ENCODE measurements around the gene ABCA12.
A peak's percentile ranks its signal among the peaks of the same experiment; 100 is the strongest.
"Not testable (repeated sequence)": the region's sequence is repeated elsewhere in the genome, so short reads cannot be mapped to it uniquely, and the experiment has no call there.

Gene ABCA12, protein sequence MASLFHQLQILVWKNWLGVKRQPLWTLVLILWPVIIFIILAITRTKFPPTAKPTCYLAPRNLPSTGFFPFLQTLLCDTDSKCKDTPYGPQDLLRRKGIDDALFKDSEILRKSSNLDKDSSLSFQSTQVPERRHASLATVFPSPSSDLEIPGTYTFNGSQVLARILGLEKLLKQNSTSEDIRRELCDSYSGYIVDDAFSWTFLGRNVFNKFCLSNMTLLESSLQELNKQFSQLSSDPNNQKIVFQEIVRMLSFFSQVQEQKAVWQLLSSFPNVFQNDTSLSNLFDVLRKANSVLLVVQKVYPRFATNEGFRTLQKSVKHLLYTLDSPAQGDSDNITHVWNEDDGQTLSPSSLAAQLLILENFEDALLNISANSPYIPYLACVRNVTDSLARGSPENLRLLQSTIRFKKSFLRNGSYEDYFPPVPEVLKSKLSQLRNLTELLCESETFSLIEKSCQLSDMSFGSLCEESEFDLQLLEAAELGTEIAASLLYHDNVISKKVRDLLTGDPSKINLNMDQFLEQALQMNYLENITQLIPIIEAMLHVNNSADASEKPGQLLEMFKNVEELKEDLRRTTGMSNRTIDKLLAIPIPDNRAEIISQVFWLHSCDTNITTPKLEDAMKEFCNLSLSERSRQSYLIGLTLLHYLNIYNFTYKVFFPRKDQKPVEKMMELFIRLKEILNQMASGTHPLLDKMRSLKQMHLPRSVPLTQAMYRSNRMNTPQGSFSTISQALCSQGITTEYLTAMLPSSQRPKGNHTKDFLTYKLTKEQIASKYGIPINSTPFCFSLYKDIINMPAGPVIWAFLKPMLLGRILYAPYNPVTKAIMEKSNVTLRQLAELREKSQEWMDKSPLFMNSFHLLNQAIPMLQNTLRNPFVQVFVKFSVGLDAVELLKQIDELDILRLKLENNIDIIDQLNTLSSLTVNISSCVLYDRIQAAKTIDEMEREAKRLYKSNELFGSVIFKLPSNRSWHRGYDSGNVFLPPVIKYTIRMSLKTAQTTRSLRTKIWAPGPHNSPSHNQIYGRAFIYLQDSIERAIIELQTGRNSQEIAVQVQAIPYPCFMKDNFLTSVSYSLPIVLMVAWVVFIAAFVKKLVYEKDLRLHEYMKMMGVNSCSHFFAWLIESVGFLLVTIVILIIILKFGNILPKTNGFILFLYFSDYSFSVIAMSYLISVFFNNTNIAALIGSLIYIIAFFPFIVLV (N-terminal part only)

DNA sequence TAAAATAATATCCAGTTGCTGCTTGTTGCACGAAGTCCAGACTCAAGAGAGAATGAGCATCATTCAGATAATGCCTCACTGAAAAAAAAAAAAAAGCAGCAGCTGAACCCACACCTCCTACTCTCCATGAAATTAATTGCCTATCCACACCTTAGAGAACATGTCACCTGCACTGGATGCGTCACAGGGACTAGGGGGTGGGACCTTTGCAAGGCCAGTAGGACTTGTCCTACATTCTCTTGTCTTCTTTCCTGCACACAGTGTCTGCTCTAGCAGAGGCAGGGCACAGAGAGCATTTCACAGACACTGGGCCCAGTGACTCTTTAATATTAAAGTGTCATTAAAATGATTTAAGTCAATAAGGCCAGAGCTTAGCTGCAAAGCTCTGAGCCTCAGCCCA lies at the start of gene ABCA12:
Gene ABCA12 (minus strand): TSS at position 148 of the 400 bp plus-strand sequence. CDS start 418 bp downstream, outside the sequence.
- no peak for DNase-seq

DNA sequence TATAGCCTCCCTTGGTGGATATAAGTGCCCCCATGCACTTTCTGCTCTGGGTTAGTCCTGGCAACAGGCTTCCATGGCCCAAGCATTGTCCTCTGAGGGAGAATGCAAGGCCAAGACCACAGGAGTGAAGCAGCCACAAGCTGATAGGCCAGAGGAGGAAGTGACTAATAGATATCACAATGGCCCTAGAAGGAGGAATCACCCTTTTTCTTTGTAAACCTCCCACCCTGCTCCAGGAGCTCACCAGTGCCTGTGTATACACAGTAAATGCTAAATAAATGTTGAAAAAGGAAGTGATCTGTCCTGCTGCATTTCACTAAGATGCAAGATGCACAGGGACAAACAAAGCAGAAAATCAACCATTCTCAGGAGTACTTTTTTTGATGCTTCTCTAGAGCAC lies 49.7 kb upstream of the ABCA12 start:
- DNase-seq, result no peak

DNA sequence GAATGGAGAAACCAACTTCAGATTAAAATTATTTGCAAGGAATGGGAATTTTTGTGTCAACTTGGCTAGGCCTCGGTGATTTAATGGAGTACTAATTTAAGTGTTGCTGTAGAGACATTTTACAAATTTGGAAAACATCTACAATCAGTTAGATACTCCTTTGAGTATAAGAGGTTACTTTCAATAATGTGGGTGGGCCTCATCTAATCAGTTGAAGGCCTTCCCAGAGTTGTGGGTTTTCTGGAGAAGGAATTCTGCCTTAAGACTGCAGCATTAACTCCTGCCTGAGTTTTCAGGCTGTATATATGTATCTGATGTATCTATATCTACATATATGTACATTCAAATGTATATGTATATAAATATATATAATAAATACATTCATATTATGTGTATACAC lies 47.6 kb upstream of the ABCA12 start:
- DNase-seq, result no peak

DNA sequence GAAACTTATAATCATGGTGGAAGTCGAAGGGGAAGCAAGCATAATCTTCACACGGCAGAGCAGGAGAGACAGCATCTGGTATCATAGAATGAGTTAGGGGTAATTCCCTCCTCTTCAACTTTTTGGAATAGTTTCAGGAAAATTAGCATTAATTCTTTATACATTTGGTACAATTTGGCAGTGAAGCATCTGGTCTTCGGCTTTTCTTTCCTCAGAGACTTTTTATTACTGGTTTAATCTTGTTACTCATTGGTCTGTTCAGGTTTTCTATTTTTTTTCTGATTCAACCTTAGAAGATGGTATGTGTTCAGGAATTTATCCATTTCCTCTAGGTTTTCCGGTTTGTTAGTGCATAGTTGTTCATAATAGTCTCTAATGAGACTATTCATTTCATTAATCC lies 39.7 kb upstream of the ABCA12 start:
- DNase-seq, result no peak

DNA sequence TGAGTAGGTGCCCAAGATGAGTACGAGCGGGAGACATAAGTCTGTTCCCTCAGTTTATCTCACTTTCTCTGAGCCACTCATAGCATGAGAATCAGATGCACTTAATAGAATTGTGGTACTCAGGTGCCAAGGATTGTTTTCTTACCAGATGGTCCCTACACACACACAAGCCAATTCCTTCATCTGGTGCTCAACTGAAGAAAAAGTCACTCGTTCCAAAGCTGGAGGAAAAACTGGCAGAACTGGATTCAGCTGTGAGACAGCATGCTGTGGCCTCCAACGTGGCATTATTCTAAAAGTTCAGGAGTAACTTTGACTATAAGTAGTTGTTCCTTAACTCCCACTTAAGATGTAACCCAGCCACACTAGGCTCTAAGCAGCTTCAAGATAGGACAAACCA lies 33.4 kb upstream of the ABCA12 start:
- DNase-seq, result no peak

DNA sequence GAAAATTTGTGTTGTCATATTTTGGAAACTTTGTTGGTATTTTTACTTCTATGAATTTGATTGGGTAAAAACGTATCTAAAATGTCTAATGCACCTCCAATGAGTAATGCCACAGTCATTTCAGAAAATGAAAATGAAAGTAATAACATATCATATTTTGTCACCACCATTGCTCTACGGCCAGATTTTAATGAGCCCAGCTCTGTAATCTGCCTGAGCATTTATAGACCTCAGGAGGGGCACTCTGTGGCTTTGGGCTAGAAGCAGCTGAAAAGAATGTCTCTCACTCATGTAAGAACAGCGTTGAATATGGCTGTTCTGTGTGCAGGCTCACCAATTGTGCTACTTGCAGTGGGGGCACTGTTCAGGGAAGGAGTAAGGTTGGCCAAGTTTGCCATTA lies 32.7 kb upstream of the ABCA12 start:
- no peak for DNase-seq

DNA sequence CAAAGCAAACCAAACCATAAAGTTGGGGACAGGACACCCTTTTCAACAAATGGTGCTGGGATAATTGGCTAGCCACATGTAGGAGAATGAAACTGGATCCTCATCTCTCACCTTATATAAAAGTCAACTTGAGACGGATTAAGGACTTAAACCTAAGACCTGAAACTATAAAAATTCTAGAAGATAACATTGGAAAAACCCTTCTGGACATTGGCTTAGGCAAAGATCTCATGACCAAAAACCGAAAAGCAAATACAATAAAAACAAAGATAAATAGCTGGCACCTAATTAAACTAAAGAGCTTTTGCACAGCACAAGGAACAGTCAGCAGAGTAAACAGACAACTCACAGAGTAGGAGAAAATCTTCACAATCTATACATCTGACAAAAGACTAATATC lies 28.1 kb upstream of the ABCA12 start:
- not testable (repeated sequence) for DNase-seq

DNA sequence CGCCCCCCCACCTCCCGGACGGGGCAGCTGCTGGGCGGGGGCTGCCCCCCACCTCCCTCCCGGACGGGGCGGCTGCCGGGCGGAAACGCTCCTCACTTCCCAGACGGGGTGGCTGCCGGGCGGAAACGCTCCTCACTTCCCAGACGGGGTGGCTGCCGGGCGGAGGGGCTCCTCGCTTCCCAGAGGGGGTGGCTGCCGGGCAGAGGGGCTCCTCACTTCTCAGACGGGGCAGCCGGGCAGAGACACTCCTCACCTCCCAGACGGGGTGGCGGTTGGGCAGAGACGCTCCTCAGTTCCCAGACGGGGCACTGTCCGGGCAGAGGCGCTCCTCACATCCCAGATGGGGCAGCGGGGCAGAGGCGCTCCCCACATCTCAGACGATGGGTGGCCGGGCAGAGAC lies 24.9 kb upstream of the ABCA12 start:
- not testable (repeated sequence) for DNase-seq

DNA sequence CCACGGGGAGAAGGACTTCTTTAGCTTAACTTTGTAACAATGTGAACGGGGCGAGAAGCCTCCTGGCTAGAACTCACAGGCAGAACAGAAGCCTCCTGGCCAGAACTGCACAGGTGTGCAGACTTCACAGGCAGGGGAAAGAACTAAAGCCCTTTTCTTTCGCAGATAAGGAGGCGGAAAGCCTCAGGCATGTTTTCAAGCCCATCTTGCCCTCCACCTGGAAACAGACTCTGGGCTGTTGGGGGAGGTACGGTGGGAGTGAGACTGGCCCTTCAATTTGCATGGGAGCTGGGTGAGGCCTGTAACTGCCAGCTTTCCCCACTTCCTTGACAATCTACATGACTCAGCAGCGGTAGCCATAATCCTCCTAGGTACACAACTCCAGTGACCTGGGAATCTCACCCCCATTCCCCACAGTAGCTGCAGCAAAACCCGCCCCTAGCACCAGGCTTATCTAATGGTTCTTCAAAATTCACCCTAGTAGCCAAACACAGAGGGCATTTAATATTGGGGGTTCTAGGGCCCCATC lies 22.9 kb upstream of the ABCA12 start:
- peak; percentile 21 for DNase-seq

DNA sequence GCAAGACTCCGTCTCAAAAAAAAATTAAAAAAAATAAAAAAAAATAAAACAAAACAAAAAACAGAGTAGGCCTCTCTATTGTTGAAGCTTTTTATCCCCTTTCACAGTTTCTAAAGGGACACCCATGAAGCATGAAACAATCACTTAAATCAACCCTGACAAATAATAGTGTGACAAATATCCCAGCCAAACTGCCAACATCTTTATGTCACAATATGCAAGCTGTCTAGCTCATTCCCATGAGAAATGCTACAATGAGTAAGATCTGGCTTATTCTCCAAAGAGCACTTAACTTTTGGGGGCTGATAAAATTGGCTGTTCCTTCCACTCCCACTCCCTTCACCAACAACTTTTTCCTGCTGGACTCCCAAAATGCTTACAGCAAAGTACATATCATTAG lies 21.7 kb upstream of the ABCA12 start:
- DNase-seq, result no peak

DNA sequence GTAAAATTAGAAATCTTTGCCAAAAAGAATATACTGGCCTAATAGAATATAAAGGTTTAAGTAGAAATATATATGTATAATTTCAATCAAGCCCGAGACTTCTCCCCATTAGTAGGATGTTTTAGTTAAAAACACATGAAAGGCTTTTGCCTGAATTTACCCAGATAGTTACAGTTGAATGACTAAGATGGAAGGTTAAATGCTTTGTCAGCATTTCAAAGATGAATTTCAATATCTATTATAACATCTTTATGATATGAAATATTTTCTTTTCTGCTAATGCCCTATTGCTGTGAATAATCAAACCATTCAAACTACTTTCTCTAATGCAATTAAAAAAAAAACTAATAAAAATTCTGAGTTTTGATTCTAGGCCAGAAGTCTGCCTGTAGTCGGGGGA lies 18.0 kb upstream of the ABCA12 start:
- no peak for DNase-seq

DNA sequence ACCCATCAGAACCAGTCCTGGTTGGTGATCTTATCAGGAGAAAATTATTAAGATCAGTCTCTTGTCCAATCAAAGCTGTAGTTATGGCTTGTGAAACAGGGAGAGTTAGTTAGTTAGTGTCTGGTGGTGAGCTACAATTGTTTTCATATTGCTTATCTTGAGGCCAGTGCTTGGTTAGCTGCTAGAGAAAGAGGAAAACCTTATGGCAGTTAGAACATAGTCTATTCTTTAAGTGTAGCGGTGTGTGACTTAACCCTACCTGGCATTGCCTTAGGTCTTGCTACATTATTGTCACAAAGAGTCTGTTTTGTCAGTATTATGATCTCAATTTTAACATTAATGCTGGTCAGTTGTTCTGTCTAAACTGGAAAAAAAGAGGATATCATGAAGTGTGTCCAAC lies 11.5 kb upstream of the ABCA12 start:
- DNase-seq, result no peak

DNA sequence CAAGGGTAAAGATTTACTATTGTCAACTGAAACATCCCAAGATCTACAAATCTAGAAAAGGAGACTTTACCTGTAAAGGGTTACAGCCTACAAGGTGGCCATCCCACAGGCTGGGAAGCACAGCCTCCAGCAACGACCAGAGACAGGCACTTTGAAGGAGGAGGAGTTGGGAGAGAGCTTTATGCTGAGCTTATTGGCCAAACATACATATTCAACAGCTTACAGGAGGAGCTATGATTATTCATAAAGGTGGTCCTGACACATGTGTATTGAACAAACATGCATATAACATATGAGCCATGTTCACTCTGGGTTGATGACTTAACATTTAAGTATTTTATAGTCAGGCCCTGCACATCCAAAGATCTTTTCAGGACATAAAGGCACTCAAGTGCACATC lies 11.1 kb upstream of the ABCA12 start:
- DNase-seq, result no peak

DNA sequence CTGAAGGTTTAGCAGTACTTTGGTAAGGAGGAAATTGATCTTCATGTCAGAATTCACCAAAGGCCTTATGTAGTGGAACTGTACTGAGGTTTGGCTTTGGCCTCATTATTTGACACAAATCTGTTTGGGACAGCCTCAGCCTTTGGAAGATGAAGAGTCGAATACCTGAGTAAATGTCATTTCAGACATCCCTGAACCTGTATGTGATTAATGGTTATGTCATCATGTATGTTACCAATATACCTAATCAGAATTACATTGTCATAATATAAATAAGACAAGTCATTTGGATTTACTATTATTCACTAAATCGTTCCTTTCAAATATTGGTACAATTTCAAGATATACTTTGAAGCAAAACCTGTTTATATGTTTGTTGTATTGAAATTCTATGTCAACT lies 10.6 kb upstream of the ABCA12 start:
- DNase-seq, result no peak

DNA sequence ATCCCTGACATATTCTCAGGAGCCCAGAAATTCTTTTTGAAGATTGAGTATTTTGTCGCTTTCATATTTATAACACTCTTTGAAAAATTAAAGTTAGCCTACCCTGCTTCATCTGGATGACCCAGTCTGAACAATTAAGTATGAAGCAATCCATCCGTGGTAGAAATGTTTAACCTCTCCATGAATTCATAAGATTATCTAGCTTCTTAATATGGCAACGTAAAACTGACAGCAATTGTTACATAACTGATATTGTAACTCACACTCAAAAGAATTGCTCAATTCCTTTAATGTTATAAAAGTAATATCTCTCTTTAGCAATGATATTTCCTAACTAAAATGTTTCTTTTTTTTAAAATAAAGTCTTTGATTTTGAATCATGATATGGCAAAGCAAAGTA lies 7.2 kb upstream of the ABCA12 start:
- no peak for DNase-seq

DNA sequence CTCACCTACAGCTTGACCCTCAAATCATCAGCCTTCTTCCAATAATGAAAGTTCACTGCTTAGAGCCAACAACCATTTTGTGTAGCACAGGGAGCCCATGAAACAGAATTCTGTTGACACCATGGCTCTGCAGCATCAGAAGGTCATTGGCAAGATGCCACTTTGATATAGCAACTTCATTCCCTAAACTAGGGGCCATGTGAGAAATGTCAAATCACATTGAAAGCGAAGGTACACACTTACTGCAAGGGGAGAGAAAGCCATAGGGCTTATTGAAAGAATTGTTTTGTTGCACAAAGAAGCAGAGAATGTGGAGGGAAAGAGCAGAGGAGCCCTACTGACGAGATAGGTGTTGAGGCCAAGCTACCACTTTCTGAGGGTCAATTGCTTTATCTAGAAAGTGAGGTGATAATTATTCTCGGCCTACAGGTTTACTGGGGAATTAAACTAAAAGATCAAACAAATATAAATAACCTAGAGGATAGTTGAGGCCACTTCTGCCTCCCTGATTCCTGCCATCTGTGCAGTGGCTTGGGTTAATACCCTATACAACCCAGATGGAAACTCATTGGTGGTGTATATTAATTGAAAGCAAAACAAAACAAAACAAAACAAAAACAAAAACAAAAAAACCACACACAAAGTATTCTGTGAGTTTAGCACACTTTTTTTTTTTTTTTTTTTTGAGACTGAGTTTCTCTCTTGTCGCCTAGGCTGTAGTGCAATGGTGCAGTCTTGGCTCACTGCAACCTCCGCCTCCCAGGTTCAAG lies 5.9 kb upstream of the ABCA12 start:
- DNase-seq, result no peak

DNA sequence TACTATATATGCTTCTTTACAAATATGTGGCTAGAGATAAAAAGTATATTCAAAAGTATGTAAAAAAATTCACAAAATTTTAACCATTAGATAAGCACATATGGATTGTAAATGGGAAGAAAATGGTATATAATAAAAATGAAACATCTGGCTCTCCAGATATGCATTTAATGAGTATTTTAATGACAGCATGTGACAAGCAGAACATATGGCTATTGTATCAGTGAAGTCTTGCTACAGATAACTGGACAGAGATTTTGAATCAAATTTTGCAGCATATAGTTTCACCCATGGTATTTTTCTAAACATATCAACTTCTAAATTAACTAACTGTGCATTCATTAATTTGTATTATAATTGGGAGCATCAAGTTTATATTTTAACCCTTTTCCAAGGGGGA lies 5.0 kb upstream of the ABCA12 start:
- DNase-seq, result no peak

DNA sequence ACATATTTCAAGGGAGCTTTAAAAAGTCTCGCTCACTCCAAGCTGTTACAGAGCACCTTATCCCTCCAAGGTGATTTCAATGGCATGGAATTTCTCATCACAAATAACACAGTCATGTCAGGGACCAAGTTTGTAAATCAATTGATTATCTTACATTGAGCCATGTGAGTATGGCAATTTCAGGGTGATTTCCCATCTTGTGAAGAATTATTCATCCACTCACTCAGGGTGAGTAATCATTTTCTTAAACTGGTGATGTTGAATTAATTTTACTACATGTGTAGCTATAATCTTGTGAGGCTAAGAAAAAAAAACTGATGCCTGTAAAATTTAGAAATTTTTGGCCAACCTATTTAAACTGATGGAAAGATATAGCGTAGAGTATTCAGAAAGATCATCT lies 3.3 kb upstream of the ABCA12 start:
- DNase-seq, result no peak

DNA sequence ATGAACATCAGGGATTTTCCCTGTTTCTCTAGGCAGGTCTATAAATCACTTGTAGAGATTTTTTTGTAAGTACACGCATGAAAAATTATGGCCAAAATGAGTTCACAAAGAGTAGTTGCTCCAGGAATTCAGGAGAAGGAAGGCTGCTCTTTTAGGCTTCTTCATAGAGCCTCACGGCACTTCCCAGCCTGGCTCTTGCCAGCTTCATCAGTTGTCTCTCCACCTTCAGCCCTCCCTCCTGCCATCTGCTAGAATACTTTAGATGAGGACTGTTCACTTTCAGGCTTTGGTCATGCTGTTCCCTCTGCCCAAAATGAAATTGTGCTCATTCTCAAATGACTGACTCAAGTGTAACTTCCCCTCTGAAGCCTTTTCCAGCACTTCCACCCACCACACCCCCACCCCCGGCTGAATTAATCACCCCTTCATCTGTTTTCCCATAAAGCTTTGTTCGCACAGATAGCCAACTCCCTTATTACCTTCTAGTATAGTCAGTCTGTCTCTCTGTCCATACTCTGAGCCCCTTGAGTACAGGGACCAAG lies 1.8 kb upstream of the ABCA12 start:
- no peak for DNase-seq

DNA sequence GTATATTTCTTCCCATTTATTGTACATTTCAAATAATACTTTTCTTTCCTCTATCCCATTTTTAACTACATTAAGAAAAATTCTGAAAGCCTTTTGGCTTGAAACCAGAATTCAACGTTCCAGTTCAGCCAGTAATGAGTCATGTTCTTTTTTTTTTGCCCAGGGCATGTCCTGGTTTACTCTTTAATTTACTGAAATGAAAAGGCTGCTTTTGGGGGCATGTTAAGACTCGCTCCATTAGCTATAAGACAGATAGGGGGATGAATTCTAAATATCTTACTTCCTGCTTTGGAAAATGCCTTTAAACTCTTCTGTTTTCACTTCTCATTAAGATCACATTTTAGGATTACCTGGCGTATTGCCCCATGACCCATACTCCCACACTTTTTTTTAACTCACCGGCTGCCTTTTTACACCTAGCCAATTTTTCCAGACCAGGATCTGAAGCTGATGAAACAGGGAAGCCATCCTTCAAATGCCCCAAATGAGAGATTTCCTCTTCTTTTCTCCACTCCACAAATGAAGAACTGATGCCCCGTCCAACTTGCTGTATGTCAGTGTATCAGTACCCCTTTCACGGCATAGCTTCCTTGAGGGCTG lies 585 bp downstream of the ABCA12 start:
- no peak for DNase-seq

DNA sequence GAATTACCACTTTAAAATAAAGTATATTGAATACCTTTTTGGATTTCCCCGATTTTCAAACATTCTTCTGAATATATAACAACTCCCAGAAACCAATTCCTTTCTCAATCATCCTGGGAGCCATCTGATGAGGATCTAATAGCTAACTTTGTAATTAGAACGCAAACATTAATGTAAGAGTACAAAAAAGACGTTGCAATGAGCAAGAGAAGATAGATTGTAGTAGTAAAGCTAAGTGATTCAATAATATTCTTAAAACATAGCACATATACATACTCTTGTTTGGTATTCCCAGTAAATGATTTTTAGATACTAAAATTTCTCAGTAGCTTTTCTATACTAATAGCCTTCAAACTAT lies 1.1 kb downstream of the ABCA12 start:
- DNase-seq, result no peak
